Measurements from ENCODE around the gene ARHGAP12.
A peak's percentile ranks its signal among the peaks of the same experiment; 100 is the strongest.

The ARHGAP12 gene

DNA sequence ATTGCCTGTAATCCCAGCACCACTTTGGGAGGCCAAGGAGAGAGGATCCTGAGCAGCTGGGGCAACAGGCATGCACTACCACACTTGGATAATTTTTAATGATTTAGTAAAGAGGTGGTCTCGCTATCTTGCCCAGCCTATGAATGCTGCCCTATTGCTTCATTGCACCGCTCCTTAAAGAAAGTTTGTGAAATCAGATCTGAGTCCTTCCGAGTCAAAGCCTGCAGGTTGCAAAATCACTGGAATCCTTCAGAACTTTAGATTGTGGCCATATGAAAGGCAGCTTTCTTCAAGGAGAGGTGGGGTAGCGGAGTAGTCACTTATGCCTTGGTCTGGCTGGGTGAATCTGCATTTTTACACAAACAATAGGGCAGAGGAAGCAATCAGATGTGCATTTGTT lies 166.3 kb downstream of the ARHGAP12 start:
- no peak for DNase-seq

DNA sequence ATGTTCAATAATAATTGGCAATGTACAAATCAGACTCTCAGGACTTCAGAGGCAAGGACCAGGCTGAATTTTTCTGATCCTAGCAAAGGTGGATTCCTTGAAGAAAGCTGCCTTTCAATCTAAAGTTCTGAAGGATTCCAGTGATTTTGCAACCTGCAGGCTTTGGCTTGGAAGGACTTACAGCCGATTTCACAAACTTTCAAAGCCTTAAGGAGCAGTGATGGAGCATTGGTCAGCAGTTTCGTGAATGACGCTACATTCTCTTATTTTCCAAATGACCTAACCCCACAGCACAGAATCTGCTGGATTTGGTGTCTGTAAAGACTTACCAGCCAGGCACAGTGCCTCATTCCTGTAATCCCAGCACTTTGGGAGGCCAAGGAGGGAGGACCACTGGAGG lies 167.5 kb downstream of the ARHGAP12 start:
- no peak for DNase-seq

GRCh38 chr10:31760674-31761081 lies 168.0 kb downstream of the ARHGAP12 start:
- peak in 1 of 6 experiments; percentile 19 for DNase-seq

DNA sequence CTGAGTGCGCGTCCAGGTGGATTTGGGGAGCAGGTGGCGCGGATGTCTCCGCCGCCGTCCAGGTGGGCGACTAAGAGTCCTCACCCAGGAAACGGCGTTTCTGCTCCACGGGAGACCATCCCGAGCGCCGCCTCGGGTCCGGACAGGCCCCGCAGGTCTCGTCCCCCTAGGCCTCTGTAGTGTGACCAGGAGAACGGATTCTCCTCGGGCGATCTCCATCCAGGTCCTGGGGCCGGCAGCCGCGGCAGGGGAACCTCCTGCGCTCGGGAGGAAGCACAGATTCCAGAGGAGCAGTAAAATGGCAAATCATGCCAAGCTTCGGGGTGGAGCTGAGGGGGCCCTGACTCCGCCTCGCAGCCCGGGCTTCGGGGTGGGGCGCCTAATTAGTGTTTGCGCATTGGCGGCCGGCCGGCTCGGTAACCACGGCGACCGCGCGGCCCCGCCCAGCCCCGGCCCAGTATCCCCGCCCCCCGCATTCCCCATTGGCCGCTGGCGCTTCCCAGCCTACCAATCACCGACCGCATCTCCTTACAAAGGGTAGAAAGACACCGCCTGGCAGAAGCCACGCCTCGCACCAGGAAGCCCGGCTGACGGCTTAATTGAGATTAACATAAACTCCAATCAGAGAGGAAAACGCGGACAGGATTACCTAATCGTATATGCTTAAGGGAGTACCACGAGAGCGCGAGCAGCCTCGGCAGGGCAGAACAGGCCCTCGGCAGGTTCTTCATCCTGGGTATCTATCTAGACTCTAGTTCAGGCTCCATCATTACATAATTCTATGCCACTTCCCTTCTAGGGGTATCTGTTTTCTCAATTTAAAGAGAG lies 168.6 kb downstream of the ARHGAP12 start:
- DNase-seq = peak; percentile 92 to 98 (median 96)

GRCh38 chr10:31759124-31759798 lies 169.4 kb downstream of the ARHGAP12 start:
- peak; percentile 18 to 43 (median 27) for DNase-seq

DNA sequence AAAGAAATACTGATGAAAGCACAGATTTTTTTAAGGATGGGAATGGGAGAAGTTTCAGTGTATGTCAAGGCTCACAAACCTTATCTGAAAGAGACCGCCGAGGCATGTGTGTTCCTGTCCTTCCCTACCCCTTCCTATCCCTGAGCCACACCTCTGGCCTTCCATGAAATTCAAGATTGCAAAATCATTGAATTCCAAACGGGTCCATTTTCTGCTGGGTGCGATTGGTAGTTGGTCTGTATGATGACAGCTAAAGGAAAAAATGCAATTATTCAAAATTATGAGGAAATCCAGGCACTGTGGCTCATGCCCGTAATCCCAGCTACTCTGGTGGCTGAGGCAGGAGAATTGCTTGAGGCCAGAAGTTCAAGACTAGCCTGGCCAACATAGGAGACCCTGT lies 170.1 kb downstream of the ARHGAP12 start:
- DNase-seq = no peak

GRCh38 chr10:31757831-31758230 lies 170.8 kb downstream of the ARHGAP12 start:
- DNase-seq = no peak

- no peak for DNase-seq
Measured at GRCh38 chr10:31757386-31757791, 171.2 kb downstream of the ARHGAP12 start.

DNA sequence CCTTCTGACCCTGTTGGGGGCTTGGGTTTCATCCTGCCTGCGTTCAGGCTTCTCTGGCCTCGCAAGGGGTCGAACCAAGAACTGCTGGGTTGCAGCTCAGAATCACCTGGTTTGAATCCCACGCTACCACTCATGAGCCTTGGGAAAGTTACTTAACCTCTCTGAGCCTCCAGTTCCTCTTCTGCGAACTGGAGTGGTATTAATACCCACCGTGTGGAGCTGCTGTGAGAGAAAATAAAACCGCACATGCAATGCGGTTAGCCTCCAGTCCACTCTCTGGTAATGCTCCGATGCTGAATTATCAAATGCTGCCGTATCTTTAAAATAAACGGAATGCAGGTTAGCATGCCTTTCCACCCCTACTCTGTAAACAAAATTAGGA lies 171.9 kb downstream of the ARHGAP12 start:
- no peak for DNase-seq

- no peak for DNase-seq
Measured at GRCh38 chr10:31756101-31756728, 172.4 kb downstream of the ARHGAP12 start.
